Measurements from ENCODE around the gene TIMM10B.
A peak's percentile ranks its signal among the peaks of the same experiment; 100 is the strongest.
"Not testable (repeated sequence)": the region's sequence is repeated elsewhere in the genome, so short reads cannot be mapped to it uniquely, and the experiment has no call there.

Gene TIMM10B

DNA sequence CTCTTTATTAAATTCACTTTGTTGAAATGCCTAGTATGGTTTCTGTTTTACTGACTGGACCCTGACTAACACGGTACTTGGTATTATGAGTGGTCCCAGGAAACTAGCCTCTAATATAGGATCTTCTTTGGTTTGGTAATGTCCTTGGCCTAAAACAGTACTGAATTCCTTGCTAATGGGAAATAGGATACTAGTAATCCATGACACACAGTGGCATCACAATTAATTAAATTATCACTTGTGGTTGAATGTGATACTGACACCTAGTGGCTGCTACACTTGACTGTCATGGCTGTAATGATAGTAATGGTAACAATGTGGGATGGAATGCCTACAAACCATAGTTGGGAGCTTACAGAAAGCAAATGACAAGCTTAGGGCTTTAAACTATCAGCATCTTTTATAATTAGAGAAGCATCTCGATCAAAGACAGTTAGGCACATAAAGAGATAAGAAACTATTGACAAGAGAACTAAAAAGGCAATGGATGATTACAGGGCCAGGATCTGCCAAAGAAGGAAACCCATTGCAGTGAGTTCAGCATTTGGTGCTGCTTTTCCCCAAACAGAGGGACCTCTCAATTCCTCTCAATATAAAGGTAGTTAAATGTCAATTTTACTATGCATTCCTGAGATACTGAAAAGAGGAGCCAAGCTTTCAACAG, 24.4 kb downstream of the TIMM10B start:
- DNase-seq (ENCODE audit: low spot score), result peak; percentile 64

DNA sequence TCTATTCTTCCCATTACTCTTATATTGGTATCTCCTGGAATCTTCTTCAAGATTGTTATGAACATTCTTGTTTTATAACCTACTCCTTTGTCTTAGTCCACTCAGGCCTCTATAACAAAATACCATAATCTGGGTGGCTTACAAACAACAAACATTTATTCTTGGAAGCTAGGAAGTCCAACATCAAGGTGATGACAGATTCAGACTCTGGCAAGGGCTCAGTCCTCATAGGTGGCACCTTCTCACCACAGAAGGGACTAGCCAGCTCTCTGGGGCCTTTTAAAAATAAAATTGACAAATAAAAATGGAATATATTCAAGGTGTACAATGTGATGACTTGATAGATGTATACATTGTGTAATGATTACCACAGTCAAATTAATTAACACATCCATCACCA, 35.6 kb downstream of the TIMM10B start:
- no peak for DNase-seq (ENCODE audit: low spot score)

DNA sequence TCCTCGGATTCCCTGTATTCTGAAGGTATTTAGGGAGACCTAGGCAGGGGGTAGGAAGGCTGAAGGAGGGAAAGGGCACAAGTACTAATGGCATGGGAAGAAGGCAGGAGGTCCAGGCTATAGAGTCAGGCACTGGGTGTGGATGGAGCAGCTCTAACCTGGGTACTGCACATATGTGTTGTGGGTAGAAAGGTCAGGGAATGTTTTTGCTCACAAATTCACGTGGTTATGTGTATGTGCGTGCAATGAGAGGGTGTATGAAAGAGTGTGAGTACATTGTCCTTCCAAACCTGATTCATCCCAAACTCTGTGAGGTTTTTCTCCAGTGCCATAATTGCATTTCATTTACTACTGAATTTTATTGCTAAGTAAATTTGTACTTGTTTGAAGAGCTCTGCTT, 39.0 kb downstream of the TIMM10B start:
- DNase-seq (ENCODE audit: low spot score), result no peak

DNA sequence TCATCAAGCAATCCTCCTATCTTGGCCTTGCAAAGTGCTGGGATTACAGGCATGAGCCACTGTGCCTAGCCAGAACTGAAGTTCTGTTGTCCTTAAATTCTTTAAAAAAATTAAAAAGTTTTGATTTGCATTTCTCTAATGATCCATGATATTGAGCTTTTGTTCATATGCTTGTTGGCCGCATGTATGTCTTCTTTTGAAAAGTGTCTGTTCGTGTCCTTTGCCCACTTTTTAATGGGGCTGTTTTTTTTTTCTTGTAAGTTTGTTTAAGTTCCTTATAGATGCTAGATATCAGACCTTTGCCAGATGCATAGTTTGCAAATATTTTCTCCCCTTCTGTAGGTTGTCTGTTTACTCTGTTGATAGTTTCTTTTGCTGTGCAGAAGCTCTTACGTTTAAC, 40.6 kb downstream of the TIMM10B start:
- DNase-seq (ENCODE audit: low spot score), result not testable (repeated sequence)

DNA sequence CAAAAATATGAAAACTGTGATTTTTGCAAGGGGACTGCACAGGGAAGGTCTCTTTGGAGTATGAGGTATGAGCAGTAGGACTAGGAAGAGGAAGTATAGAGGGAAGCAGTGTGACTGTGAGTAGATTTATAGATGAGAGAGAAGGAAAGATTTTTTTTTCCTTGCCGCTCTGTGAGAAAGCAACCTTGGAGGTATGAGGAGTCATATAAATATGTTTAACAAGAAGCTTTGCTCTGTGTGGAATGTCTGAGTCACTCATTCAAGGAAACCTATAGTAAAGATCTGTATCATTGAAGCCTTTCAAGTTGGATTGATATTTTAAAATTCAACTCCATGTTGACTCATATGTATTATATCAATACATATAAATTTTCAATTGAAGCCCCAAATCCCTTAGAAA, 42.0 kb downstream of the TIMM10B start:
- no peak for DNase-seq (ENCODE audit: low spot score)

DNA sequence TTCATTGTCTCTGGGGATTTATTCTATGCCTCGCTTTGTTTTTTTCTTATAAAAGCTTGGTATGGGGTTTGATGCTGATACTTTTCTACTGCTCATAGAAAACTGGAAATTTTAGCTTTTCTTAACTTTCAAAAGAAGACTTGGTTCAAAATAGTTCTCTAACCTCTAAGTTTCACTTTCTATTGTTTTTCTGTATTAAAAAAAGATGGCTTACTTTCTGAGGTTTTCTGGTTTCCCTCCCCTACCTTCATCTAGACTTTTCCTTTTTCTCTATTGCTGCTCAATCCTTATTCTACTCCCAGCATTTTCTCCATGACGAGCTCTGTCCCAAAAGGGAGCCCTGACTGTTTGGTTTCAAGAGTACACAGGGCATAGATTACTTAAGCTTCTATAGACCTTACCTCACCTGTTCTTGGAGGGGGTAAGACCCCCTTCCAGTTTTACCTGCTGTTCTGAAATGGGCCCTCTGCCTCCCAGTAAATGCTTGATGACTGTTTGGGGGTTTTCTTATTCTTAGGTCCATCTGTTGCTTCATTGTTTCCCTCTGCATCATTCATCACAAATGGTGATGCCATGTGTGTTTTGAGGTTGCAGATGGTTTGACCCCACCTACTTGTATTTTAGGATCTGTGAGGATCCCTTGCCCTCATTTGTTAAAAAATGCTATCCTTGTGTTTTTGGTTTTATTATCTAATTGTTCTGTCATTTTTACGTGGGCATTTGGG, 45.3 kb downstream of the TIMM10B start:
- DNase-seq (ENCODE audit: low spot score), result no peak

DNA sequence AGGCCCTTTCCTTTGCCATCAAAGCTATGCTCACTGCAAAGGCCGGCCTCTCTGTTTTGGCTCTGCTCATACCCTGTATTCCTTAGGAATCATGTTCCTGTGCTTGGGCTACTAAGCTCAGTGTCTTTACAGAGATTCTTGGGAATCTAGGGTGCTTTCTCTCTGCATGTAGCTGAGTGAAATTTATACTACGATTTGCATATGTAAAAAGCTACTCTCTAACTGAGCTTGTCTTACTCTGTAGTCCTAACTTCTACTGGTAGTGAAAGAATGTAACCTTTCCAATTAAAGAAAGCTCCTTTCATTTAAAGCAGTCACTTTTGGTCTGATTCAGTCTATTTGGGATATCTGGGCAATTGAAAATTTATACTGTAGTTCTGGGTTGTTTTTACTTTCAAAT, 48.0 kb downstream of the TIMM10B start:
- DNase-seq (ENCODE audit: low spot score), result no peak

DNA sequence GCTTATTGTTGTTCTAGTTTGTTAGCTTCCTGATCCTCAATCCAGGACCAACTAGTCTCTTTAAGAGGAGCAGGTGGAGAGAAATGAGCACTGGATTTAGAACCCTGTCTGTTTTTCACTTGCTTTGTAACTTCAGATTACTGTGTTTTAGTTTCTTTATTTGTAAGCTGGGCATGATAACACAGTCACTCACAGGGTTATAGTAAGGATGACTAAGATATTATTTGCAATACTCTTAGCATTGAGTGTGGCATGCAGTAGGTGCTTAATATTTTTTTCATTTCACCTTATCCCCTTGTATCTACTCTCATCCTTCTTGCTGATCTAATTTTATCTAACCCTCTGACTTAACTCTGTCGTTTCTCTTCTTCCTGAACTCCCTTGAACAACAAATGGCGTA, 49.5 kb downstream of the TIMM10B start:
- DNase-seq (ENCODE audit: low spot score), result peak; percentile 13

DNA sequence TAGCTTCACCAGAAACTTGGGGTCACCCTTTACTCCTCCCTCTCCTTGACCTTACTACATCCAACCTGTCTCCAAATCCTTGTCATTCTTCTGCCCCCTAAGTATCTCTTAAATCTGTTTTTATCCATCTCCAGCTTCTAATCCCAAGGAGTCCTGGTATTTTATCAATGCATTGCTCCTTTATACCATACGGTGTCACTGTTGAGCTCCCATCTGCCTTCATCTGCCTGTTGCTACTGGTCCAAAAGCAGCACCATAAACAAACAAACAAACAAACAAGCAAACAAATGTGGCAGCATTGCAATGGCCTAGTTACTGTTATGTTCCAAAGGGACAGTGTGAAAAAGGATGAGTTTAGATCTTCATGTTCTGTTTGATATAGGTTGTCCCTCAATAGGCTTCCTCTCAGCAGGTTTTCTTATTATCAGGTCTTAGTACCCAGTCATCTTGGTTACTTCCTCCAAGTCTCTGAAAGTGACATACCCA, 50.0 kb downstream of the TIMM10B start:
- peak; percentile 80 for DNase-seq (ENCODE audit: low spot score)
